HUDEP-2 (cell line): ENCODE results near the gene SUSD2.
"Not testable (repeated sequence)": the region's sequence is repeated elsewhere in the genome, so short reads cannot be mapped to it uniquely, and the experiment has no call there.

Experiments used
- DNase-seq, 76 experiments: peaks; one replicate each; lab custom pipeline; 2025; ENCODE audit not compliant: unreplicated experiment in 76 of 76; lab: John Stamatoyannopoulos, UW

SUSD2 gene

GRCh38 chr22:24186892-24187670, 5.8 kb downstream of the SUSD2 start:
- DNase-seq, result no peak

- DNase-seq, result no peak
Measured at GRCh38 chr22:24187731-24188644, 6.7 kb downstream of the SUSD2 start.

- DNase-seq, result no peak
Measured at GRCh38 chr22:24188705-24189248, 7.5 kb downstream of the SUSD2 start.

GRCh38 chr22:24189249-24190158, 8.2 kb downstream of the SUSD2 start:
- DNase-seq, result peak in 51 of 76 experiments; percentile 6 to 69 (median 39)

DNA sequence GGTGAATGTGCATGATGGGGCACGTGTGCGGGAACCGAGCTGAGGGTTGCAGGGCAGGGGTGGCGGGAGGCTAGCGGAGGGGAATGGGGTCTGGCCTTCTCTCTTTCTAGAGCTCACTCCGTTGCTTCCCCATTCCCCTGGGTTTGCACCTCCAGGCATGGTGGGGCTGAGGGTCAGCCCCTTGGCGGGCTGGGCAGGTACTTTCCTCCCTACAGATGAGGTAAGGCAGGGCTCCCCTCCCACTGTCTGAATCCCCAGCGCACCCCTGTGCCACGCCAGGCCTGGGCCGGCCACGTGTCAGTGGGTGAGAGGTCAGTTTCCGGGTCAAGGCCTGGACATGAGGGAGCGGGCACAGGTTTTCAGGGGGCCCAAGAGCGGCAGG, 8.9 kb downstream of the SUSD2 start:
- DNase-seq, result no peak

DNA sequence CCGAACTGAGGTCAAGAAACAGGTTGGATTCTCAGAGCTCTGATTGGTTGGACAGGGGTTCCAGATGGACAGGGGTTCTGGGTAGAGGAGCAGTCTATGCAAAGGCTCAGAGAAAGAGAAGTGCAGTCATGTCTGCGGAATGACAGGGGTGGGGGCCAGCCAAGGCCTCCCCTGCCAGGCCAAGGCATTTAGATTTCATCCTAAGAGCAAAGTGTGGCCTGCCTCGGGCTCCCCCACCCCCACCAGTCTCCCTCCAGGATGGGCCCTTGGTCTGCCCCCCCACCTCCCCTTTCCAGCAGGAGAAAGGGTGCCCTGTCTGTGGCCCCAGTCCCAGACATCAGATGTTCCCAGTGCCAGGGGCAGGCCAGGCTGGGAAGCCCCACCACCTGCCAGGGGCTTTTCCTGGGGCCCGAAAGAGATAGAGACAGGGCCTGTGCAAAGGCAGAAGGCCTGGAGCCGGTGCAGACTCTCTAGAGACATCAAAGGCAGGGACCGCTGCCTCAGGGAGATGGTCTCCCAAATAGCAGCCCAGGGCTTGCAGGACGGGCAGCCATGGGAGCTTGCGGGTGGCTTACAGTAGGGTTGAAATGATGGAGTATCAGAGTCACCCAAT, 9.4 kb downstream of the SUSD2 start:
- DNase-seq, result no peak

DNA sequence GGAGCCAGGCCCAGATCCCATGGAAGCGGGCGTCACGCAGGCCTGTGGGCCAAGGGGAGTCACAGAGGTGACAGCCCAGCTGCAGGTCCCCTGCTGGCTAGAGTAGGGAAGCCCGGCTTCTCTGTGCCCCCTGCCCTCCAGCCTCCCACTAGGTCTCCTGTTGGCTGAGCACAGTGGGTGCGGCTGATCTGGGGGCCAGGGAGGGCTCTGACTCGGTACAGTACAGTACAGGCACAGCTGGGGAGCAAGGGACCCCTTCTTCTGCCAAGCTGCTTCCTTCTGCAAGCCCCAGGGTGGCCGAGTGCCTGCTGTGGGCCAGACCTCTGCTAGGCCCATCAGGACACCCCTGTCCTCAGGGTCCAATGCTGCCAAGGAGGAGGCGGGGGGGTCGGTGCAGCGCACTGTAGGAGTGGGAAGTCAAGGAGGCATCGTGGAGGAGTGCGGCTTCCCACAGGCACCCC, 10.1 kb downstream of the SUSD2 start:
- DNase-seq, result no peak

GRCh38 chr22:24191893-24192292, 10.6 kb downstream of the SUSD2 start:
- no peak for DNase-seq

GRCh38 chr22:24198682-24199052, 17.4 kb downstream of the SUSD2 start:
- no peak for DNase-seq

DNA sequence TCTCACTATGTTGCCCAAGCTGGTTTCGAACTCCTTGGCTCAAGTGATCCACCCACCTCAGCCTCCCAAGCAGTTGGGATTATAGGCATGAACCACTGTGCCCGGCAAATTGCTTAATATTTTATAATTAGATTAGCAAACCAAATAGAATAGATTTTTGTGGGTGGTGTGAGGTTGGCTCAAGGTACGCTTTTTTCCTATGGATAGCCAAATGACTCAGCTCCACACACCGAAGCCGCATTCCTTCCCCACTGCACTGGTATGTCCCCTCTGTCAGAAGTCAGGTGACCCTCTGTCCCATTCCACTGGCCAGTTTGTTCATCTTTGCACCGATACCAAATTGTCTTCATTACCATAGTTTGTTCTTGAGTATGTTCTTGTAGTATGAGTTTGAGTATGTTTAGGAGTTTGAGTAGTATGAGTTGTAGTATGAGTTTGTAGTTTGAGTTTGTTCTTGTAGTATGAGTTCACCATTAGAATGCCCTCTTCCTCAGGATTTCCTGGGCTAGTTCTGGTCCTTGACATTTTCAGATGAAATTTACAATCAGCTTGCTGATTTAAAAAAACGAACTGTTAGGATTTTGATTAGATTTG, 19.4 kb downstream of the SUSD2 start:
- DNase-seq, result no peak

DNA sequence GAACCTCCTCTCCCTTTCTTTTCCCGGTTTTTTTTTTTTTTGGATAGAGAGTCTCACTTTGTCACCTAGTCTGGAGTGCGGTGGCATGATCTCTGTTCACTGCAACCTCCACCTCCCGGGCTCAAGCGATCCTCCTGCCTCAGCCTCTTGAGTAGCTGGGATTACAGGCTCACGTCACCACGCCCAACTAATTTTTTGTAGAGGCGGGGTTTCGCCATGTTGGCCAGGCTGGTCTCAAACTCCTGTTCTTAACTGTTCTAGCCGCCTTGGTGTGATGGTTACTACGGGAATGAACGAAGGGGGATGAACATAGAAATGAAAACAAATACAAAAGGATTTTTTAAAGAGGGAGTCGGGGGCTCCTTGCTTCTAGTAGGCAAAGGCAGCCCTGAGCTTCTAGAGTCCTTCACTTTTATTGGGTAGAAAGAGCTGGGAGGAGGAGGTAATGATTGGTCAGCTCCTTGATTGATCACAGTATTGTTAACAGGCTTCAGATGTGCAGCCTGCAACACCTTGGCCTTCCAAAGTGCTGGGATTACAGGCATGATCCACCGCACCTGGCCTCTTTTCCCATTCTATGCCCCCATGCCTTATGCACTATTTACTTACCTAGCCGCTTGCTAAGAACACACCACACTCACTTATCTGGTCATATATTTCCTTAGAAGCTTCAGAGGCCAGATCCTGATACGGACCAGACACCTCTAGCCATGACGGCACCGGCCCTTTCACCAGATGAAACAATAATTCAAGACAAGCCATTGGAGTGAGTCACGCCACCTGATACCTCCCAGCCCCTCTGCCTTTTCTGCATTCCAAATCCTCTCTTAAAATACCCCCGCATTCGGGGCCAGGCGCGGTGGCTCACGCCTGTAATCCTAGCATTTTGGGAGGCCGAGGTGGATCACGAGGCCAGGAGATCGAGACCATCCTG, 20.7 kb downstream of the SUSD2 start:
- DNase-seq, result no peak

DNA sequence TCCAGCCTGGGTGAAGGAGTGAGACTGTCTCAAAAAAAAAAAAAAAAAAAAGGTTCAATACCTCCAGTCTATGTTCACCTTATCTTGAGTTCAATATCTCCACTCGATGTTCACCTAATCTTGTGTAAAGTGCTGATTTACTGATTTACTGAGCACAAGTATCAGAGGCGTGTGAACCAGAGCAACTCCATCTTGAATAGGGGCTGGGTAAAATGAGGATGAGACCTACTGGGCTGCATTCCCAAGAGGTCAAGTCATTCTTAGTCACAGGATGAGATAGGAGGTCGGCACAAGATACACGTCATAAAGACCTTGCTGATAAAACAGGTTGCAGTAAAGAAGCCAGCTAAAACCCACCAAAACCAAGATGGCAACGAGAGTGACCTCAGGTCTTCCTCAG, 22.6 kb downstream of the SUSD2 start:
- DNase-seq, result not testable (repeated sequence)

DNA sequence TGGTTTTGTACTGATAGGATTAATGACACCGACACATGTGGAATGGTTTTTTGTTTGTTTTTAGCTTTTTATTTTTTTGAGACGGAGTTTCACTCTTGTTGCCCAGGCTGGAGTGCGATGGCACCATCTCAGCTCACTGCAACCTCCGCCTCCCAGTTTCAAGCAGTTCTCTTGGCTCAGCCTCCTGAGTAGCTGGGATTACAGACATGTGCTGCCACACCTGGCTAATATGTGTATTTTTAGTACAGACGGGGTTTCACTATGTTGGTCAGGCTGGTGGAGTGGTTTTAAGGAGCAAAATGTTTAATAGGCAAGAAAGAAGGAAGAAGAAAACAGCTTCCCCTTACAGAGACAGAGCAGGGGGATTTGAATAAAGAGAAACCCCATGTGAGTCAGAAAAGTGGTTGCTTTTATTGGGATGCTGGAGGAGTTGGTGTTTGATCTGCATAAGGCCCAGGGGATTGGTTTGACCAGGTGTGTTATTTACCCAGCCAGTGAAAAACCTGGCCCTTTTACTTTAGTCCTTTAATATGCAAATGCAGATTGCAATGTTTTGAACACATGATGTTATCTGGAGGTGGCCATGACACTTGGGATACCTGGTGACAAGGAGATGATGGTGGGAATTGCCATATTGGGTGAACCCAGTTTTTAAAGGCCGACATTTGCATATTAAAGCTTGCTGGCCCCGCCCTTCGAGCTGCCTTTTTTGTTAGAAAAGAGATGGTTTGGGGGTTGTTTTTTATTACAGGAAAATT, 24.3 kb downstream of the SUSD2 start:
- no peak for DNase-seq

DNA sequence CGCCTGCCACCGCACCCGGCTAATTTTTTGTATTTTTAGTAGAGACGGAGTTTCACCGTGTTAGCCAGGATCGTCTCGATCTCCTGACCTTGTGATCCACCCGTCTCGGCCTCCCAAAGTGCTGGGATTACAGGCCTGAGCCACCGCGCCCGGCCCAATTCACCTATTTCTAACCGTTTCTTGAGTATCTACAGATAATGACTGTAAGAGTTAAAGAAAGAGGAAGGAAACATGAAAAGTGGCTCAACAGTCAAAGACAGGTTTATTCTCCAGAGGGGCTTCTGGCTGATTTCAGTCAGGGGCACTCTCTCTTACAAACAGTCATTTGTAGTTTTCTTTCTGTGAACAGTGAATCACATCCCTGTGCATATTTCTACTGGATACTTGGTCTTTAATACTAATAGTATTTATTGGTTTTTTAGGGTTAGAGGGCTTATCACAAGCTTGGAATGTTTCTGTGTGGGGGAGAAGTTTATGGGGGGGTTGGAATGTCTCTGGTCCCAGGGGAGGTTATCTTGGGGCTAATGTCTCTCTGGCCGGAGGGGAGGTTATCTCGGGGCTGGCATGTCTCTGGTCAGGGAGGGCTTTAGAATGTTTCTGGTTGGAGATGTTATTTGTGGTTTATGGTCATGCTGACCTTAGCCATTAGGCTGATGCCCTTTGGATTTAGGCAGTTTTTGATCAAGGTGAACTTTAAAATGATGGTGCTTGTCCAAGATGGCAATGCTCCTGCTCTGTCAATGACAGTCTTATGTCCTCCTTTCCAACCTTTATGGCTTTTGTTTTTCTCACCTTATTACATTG, 25.4 kb downstream of the SUSD2 start:
- not testable (repeated sequence) for DNase-seq

GRCh38 chr22:24207264-24208011, 26.2 kb downstream of the SUSD2 start:
- no peak for DNase-seq

DNA sequence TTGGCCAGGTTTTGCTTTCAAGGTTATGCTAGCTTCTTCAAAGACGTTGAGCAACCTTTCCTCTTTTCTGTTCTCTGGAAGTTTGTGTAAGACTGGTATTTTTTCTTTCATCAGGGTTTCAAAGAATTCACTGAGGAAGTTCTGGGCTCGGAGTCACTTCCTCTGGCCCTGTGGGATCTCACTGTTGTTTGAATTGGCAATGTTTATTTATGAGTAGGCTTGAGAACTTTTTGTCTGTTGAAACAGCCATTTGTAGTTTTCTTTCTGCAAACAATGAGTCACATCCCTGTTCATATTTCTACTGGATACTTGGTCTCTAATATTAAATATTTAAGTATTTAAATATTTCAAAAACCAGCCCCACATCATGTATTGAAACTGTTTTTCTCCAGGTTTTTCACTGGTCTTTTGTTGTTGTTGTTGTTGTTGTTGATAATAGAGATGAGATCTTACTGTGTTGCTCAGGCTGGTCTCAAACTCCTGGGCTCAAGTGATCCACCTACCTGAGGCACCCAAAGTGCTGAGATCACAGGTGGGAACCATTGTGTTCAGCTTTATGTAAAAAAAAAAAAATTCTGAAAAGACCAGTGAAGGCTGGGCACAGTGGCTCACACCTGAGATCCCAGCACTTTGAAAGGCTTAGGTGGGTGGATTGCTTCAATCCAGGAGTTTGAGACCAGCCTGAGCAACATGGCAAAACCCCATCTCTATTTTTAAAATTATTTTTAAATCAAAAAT, 26.9 kb downstream of the SUSD2 start:
- no peak for DNase-seq
